HEK293T (cell line): Measurements from ENCODE around the gene GTF2H2C_2.
"Not testable (repeated sequence)": the region's sequence is repeated elsewhere in the genome, so short reads cannot be mapped to it uniquely, and the experiment has no call there.

ENCODE experiments used
- BHLHE40 ChIP-seq: fragments of 450-650 bp; IDR thresholded peaks from 2 replicates; pipeline ENCODE4 v1.6.1; 2016; ENCODE audit warnings: mild to moderate bottlenecking, moderate library complexity, borderline replicate concordance
- FOXM1 ChIP-seq: fragments of 450-650 bp; IDR thresholded peaks from 2 replicates; pipeline ENCODE4 v1.6.1; 2017; ENCODE audit warnings: mild to moderate bottlenecking, borderline replicate concordance
- HDGF ChIP-seq: fragments of 450-650 bp; IDR thresholded peaks from 2 replicates; pipeline ENCODE4 v1.6.1; 2017; ENCODE audit warnings: antibody characterized with exemption, borderline replicate concordance

GRCh38 chr5:70457093-70457492, 41.9 kb downstream of the GTF2H2C_2 start:
- not testable (repeated sequence) for TF ChIP-seq FOXM1, HDGF, BHLHE40
